Measurements from ENCODE around the gene KLHL4. TPM values are rescaled to one million over a fixed set of nuclear protein-coding genes. Genes with fewer than 3 reads are reported as not detected.

Gene KLHL4
- 2.4 and 7.5 TPM in 2 replicates for total RNA-seq

GRCh38 chrX:87517571-87518141 lies at the start of gene KLHL4:
TSS of gene KLHL4 (plus strand) at chrX:87517802. CDS start at chrX:87517894, 92 bp downstream.

Data from pericardium fibroblast (primary cell).